Measurements from ENCODE around the gene TNS3.

The TNS3 gene

DNA sequence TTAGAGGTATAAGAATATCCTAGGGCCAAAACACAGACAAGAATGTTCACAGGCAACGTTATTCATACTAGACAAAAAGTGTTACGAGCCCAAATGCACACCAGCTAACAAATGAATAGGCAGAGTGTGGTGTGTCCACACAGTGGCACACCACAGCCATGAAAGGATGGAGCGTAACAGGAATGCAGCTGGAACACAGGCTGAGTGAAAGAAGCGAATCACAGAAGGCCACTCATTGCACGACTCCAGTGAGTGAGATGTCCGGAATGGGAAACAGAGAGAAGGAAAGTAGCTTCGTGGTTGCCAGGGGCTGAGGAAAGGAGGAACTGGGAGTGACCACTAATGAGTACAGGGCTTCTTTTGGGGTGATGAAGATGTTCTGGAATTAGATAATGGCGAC, 198.8 kb downstream of the TNS3 start:
- no peak overlapping the region for H3K4me3 ChIP-seq (ENCODE audit: low read depth, low read length)
- TF ChIP-seq, protein P1, sequence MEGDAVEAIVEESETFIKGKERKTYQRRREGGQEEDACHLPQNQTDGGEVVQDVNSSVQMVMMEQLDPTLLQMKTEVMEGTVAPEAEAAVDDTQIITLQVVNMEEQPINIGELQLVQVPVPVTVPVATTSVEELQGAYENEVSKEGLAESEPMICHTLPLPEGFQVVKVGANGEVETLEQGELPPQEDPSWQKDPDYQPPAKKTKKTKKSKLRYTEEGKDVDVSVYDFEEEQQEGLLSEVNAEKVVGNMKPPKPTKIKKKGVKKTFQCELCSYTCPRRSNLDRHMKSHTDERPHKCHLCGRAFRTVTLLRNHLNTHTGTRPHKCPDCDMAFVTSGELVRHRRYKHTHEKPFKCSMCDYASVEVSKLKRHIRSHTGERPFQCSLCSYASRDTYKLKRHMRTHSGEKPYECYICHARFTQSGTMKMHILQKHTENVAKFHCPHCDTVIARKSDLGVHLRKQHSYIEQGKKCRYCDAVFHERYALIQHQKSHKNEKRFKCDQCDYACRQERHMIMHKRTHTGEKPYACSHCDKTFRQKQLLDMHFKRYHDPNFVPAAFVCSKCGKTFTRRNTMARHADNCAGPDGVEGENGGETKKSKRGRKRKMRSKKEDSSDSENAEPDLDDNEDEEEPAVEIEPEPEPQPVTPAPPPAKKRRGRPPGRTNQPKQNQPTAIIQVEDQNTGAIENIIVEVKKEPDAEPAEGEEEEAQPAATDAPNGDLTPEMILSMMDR (IDR thresholded peaks at IDR 0.05; ENCODE audit: borderline replicate concordance, insufficient read depth, low read depth, low read length): no peak

GRCh38 chr7:47382200-47382599, 199.7 kb downstream of the TNS3 start:
- TF ChIP-seq, protein P1 (IDR thresholded peaks at IDR 0.05; ENCODE audit: borderline replicate concordance, insufficient read depth, low read depth, low read length): no peak
- H3K4me3 ChIP-seq (ENCODE audit: low read depth, low read length): no peak overlapping the region

DNA sequence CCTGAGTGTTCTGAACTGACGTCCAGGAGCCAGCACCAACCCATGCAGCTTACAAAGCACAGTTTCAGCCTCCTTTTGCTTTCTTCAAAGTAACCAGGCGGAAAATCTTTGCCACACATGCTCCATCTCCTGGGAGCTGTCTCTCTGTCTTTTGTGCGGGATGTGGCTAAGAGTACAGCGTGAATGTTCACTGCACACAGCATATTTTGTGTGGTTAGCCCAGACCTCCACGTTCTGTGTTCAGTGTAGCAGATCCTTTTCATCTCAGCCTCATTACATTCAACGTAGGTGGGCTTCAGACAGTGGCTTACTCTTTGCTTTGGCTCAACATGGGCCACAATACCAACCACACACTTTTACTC, 200.8 kb downstream of the TNS3 start:
- TF ChIP-seq, protein P1 (IDR thresholded peaks at IDR 0.05; ENCODE audit: borderline replicate concordance, insufficient read depth, low read depth, low read length): no peak
- H3K4me3 ChIP-seq (ENCODE audit: low read depth, low read length): no peak overlapping the region

DNA sequence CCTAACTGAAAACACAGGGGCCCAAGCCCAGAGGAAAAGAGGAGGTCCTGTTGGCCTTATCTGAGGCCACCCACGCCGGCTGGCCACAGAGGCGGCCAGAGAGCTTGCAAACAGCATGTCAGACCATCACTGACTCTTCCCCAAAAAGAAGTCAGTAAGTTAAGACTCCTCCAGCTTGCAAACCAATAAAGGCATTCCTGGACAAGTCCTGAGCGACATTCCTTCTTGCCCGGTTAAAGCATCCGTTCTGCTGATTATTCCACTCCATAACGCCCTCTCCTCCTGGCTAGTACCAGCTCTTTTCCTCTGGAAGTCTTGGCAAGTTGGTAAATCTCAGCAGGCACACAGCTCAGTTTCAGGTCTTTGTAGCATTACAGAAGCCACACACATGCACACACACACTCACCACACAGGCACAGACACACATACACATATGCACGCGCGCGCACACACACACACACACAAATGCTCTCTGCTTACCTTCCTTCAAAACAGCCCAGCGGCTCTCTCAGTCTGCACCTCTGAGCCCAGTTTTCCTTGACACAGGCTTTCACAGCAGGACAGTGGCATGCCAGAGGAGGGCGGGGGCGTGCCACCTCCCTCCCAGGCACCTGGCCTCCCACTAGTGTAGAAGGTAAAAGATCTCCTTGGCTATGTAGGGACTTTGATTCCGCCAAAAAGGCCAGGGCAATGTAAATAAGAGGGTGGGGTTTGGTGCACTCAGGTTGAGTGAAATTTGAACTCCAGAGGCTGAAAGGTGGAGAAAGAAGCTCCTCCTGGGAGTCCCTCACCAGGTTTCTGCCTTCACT, 201.4 kb downstream of the TNS3 start:
- no peak overlapping the region for H3K4me3 ChIP-seq (ENCODE audit: low read depth, low read length)

DNA sequence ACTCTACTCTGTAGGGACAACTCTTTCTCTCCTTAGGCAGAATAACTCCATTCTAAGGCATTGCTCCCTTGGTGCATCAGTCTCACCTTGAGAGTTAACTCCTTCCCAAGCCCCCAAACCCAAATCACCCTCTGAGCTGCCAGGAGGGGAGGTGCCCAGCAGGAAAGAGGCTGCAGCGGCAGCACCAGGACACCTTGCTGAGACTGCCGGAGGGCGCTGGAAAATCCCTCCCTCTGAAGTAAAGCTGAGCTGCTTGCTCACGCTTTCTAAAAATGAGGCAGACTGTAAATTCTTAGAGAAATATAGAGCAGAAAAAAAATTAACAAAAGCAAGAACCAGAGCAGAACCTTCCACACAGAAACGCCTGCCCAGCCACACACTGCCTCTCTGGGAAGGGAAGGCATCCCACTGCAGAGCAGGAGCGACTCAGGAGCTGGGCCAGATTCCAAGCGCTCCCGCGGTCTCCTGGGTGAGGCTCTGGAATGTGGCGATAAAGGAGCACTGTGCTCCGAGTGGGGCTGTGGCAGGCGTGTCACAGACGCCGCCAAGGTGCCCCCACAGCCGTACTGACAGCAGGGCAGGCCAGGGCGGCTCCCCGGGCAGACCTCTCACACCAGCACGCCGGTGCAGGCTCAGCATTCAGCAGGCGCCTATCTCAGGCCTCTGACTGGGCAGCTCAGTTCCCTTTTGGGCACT, 202.1 kb downstream of the TNS3 start:
- TF ChIP-seq, protein P1 (IDR thresholded peaks at IDR 0.05; ENCODE audit: borderline replicate concordance, insufficient read depth, low read depth, low read length): no peak

More for the DNA sequence above, 201.4 kb downstream of the TNS3 start:
- TF ChIP-seq, protein P1 (IDR thresholded peaks at IDR 0.05; ENCODE audit: borderline replicate concordance, insufficient read depth, low read depth, low read length): no peak

GRCh38 chr7:47378728-47379395, 203.0 kb downstream of the TNS3 start:
- no peak overlapping the region for H3K4me3 ChIP-seq (ENCODE audit: low read depth, low read length)
- TF ChIP-seq, protein P1 (IDR thresholded peaks at IDR 0.05; ENCODE audit: borderline replicate concordance, insufficient read depth, low read depth, low read length): no peak

More for the DNA sequence above, 202.1 kb downstream of the TNS3 start:
- no peak overlapping the region for H3K4me3 ChIP-seq (ENCODE audit: low read depth, low read length)

Measured in GM12875 (cell line).